DND-41 (cell line): Measurements from ENCODE around the gene EZH1.

Source experiments
- ATAC-seq: fragments of 200-7000 bp; cut with Tn5 transposase; 3 replicates; pipeline ENCODE4 v1.9.1; 2021; ENCODE audit warnings: low read depth; ENCODE audit not compliant: insufficient read depth
- DNase-seq: peaks from one replicate; pipeline ENCODE4 v3.0.0-alpha.2; 2020
- H2AFZ ChIP-seq: 2 replicates; pipeline ENCODE4 v1.6.0; 2012; ENCODE audit warnings: low read depth, low read length
- H3K27ac ChIP-seq: 2 replicates; pipeline ENCODE4 v1.5.1; 2012; ENCODE audit warnings: low read length, inconsistent platforms
- H3K27me3 ChIP-seq: fragments of 200-600 bp; sonication (generic); 2 replicates; pipeline ENCODE4 v1.6.0; 2012; ENCODE audit warnings: low read length, mild to moderate bottlenecking, inconsistent platforms; ENCODE audit not compliant: insufficient read depth, poor library complexity
- H3K36me3 ChIP-seq: 2 replicates; pipeline ENCODE4 v1.5.1; 2012; ENCODE audit warnings: low read length, inconsistent platforms; ENCODE audit not compliant: insufficient read depth
- H3K4me1 ChIP-seq: 2 replicates; pipeline ENCODE4 v1.5.1; 2012; ENCODE audit warnings: mild to moderate bottlenecking, low read length; ENCODE audit not compliant: insufficient read depth
- H3K4me2 ChIP-seq: 2 replicates; pipeline ENCODE4 v1.6.0; 2012; ENCODE audit warnings: mild to moderate bottlenecking, moderate library complexity, low read length, inconsistent platforms; ENCODE audit not compliant: insufficient read depth
- H3K4me3 ChIP-seq, 2 experiments: fragments of 200-600 bp in 1 of 2; shearing (Covaris generic) in 1 of 2; 2 replicates each; pipeline ENCODE4 v1.5.1; 2012 to 2016; ENCODE audit warnings: inconsistent platforms in 2 of 2, low read length in 2 of 2, mild to moderate bottlenecking in 2 of 2, low read depth in 1 of 2, moderate library complexity in 1 of 2
- H3K79me2 ChIP-seq: 2 replicates; pipeline ENCODE4 v1.6.0; 2012; ENCODE audit warnings: low read length, inconsistent platforms; ENCODE audit not compliant: insufficient read depth
- H3K9ac ChIP-seq: 2 replicates; pipeline ENCODE4 v1.6.0; 2012; ENCODE audit warnings: low read depth, mild to moderate bottlenecking, inconsistent platforms, low read length, moderate library complexity
- H3K9me3 ChIP-seq: 2 replicates; pipeline ENCODE4 v1.5.1; 2012; ENCODE audit warnings: low read length, moderate library complexity, mild to moderate bottlenecking, inconsistent platforms; ENCODE audit not compliant: insufficient read depth, severe bottlenecking
- H4K20me1 ChIP-seq: 2 replicates; pipeline ENCODE4 v1.6.0; 2012; ENCODE audit warnings: low read length; ENCODE audit not compliant: insufficient read depth
- CTCF ChIP-seq: IDR thresholded peaks from 2 replicates; pipeline ENCODE4 v1.5.1; 2012; ENCODE audit warnings: borderline replicate concordance, low read length, moderate library complexity, mild to moderate bottlenecking; ENCODE audit not compliant: poor library complexity, severe bottlenecking; ENCODE audit errors: extremely low read depth
- EZH2 ChIP-seq: IDR thresholded peaks from 3 replicates; pipeline ENCODE4 v1.6.1; 2012; ENCODE audit warnings: borderline replicate concordance, low read depth, mild to moderate bottlenecking, moderate library complexity, low read length, inconsistent platforms; ENCODE audit not compliant: severe bottlenecking

The EZH1 gene

GRCh38 chr17:42700586-42701289, 44.1 kb downstream of the EZH1 start:
- H2AFZ ChIP-seq = no peak overlapping the region
- no peaks in the 10 kb centered on the region for H3K4me1 ChIP-seq
- no peak overlapping the region for H3K4me3 ChIP-seq
- H3K79me2 ChIP-seq = no peaks in the 10 kb centered on the region
- no peak for ATAC-seq
- H3K4me2 ChIP-seq = no peak overlapping the region
- H3K36me3 ChIP-seq = peaks cover 70% of the 10 kb centered on the region
- H3K9me3 ChIP-seq = no peaks in the 10 kb centered on the region
- no peak overlapping the region for H3K9ac ChIP-seq
- H3K27ac ChIP-seq = no peak overlapping the region
- no peak for TF ChIP-seq EZH2
- no peak for TF ChIP-seq CTCF
- H4K20me1 ChIP-seq = no peaks in the 10 kb centered on the region
- no peaks in the 10 kb centered on the region for H3K27me3 ChIP-seq
- no peak for DNase-seq

GRCh38 chr17:42699415-42699740, 45.5 kb downstream of the EZH1 start:
- no peaks in the 10 kb centered on the region for H3K9me3 ChIP-seq
- no peak overlapping the region for H3K4me2 ChIP-seq
- H3K9ac ChIP-seq = no peak overlapping the region
- no peak for ATAC-seq
- peaks cover 63% of the 10 kb centered on the region for H3K36me3 ChIP-seq
- TF ChIP-seq EZH2 (no peak), CTCF (no peak)
- DNase-seq = no peak
- no peaks in the 10 kb centered on the region for H3K79me2 ChIP-seq
- H3K4me1 ChIP-seq = no peaks in the 10 kb centered on the region
- no peak overlapping the region for H3K27ac ChIP-seq
- no peak overlapping the region for H3K4me3 ChIP-seq
- no peaks in the 10 kb centered on the region for H4K20me1 ChIP-seq
- no peak overlapping the region for H2AFZ ChIP-seq
- H3K27me3 ChIP-seq = no peaks in the 10 kb centered on the region

- Histone ChIP-seq H3K79me2 (no peaks in the 10 kb centered on the region), H3K4me2 (no peak overlapping the region), H3K9ac (no peak overlapping the region), H3K27ac (no peak overlapping the region), H3K4me1 (no peaks in the 10 kb centered on the region), H4K20me1 (no peaks in the 10 kb centered on the region), H3K4me3 (no peak overlapping the region), H3K36me3 (peaks cover 60% of the 10 kb centered on the region), H2AFZ (no peak overlapping the region), H3K27me3 (no peaks in the 10 kb centered on the region), H3K9me3 (no peaks in the 10 kb centered on the region)
- DNase-seq = no peak
- TF ChIP-seq EZH2 = no peak
- no peak for TF ChIP-seq CTCF
- ATAC-seq = no peak
These were observed 46.0 kb downstream of the EZH1 start for GRCh38 chr17:42698736-42699414.
